COR-L47 (cell line): ENCODE measurements around the gene A2ML1.
A peak's percentile ranks its signal among the peaks of the same experiment; 100 is the strongest.
"Not testable (repeated sequence)": the region's sequence is repeated elsewhere in the genome, so short reads cannot be mapped to it uniquely, and the experiment has no call there.

Source experiments
- DNase-seq: peaks from one replicate; lab custom pipeline; 2025; lab: John Stamatoyannopoulos, UW

Gene A2ML1

GRCh38 chr12:8907513-8907912 lies 85.1 kb downstream of the A2ML1 start:
- DNase-seq = no peak

GRCh38 chr12:8909752-8910151 lies 87.3 kb downstream of the A2ML1 start:
- DNase-seq = no peak

DNA sequence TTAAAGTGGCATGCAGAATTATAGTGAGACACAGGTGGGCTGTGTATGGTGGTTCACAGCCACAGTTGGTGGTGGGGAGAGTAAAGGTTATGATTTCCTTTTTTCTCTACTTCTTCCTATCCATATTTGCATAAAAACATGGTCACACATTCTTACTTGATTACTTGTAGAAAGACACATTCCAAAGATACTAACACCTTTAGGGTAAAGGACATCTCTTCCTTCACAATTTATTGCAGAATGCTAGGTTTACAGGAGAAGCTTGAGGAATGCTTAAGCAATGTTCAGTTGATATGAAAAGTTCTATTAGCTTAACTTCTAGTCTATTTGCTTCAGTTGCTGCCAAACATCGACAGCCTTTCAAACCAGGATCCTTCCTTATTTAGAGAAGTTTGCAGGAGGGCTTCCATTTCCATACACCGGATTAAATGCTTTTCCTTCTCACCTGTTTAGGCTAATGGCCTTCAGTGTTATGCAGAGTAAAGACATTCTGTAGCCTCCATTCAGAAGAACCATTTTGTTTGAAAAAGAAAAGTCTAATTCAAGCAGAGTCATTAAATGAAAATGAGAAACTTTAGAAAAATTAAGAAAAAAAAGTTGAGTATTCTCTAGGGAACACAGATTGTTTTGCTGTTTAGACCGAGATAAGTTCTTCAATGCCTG lies 89.3 kb downstream of the A2ML1 start:
- DNase-seq = no peak

DNA sequence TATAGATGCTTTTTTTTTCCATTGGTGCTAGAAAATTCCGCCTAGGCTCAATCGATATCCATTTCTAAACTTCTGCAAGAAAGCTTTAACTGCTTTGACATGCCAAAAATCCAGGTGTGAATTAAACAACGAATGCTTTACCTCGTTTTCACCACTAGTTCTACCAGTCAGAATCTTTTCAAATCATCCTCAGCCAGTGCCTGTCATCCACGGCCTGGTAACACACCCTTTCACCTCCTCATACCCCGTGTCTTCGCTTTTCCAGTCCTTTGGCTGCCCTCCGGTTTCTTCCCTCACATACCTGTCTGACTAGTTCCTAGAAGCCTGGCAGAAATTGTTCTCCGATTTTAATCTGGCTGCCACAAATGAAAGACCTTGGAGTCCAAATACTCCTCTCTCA lies 90.5 kb downstream of the A2ML1 start:
- no peak for DNase-seq

GRCh38 chr12:8913702-8914032 lies 91.2 kb downstream of the A2ML1 start:
- DNase-seq = no peak

GRCh38 chr12:8914033-8914715 lies 91.8 kb downstream of the A2ML1 start, which contains the start of gene PHC1:
TSS of gene PHC1 (plus strand) at chr12:8914509. CDS start at chr12:8917678, 3,169 bp downstream.
- DNase-seq = not testable (repeated sequence)

- DNase-seq = peak; percentile 11
Observed at GRCh38 chr12:8914716-8915526, 92.5 kb downstream of the A2ML1 start.

- DNase-seq = no peak
Observed at GRCh38 chr12:8916154-8916553, 93.7 kb downstream of the A2ML1 start.

DNA sequence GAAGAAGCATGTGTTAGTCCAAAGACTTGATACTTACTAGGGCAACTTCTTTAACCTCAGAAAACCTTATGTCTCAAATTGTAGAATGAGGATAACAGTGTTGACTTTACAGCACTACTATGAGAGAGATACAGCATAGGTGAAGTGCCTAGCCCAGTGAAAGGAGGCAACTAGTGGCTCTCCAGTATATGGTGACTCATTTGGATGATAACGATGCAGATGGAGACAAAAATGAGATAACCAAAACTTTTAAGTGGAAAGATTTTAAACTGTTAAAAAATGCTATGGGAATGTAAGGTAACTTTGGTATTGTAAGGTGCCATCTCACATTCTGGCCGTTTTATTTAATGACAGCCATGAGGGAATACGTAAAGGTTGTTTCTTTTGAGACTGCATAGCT lies 94.6 kb downstream of the A2ML1 start:
- DNase-seq = no peak

- no peak for DNase-seq
Observed at GRCh38 chr12:8917751-8918150, 95.3 kb downstream of the A2ML1 start.

GRCh38 chr12:8919643-8920042 lies 97.2 kb downstream of the A2ML1 start:
- DNase-seq = not testable (repeated sequence)

DNA sequence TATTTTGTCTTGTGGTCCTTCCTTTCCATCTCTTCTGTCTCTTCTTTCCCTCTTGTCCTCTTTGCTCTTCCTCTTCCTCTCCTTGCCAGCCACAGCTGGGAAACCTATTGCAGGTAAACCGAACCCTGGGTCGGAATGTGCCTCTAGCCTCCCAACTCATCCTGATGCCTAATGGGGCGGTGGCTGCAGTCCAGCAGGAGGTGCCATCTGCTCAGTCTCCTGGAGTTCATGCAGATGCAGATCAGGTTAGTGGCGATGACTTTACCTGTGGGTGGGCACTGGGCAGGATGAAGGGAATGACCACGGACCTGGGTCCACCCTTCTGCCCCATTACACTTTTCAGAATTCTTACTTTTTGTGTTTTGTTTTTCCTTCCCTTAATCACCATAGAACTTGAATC lies 100.1 kb downstream of the A2ML1 start:
- DNase-seq = no peak
